ENCODE results near the gene OR8B8.

The OR8B8 gene

DNA sequence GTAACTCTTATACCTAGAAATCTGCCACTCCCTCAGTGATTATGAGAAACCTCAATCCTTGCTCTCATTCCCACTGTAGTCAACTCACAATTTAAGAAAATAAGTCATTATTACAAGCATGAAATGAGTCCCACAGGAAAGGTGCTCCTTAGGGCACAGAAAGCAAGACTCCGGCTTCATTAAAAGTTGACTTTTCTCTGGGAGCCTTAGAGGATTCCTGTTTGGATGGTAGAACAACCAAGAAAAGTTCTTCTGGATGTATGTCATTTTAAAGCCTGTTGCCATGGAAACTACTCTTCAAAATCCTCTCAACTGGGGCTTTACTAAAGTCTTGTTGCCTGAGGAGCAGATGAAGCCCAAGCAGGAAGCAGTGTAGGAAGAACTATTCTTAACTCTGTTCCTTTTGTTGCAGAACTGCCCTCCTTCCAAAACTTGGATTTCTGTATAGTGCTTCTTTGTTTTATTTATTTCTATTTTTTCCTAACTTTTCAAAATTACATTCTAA, at the start of gene OR8B8:
OR8B8 (minus strand) TSS at position 51 of the 505 bp plus-strand sequence. CDS start 4,611 bp downstream, outside the sequence.
- no peak for TF ChIP-seq Cebpa-rat (IDR thresholded peaks at IDR 0.05)
- no peaks in the 10 kb centered on the region for H3K4me1 ChIP-seq
- no peak within 1 kb of the TSS for H3K4me3 ChIP-seq
- no peaks in the 10 kb centered on the region for H3K9me3 ChIP-seq
- H3K36me3 ChIP-seq = no peaks in the 10 kb centered on the region
- no peak within 1 kb of the TSS for H3K4me2 ChIP-seq
- H3K9ac ChIP-seq = no peak within 1 kb of the TSS
- no peaks in the 10 kb centered on the region for H3K27me3 ChIP-seq
- H3K27ac ChIP-seq = no peak within 1 kb of the TSS
- H4K20me1 ChIP-seq = no peaks in the 10 kb centered on the region

- Histone ChIP-seq H3K27ac (no peak overlapping the region), H3K36me3 (no peaks in the 10 kb centered on the region), H3K4me2 (no peak overlapping the region), H3K27me3 (no peaks in the 10 kb centered on the region), H3K4me3 (no peak overlapping the region), H3K4me1 (no peaks in the 10 kb centered on the region), H3K9ac (no peak overlapping the region), H4K20me1 (no peaks in the 10 kb centered on the region), H3K9me3 (no peaks in the 10 kb centered on the region)
- no peak for TF ChIP-seq Cebpa-rat (IDR thresholded peaks at IDR 0.05)
Observed at GRCh38 chr11:124493016-124493655, 47.6 kb upstream of the OR8B8 start.

DNA sequence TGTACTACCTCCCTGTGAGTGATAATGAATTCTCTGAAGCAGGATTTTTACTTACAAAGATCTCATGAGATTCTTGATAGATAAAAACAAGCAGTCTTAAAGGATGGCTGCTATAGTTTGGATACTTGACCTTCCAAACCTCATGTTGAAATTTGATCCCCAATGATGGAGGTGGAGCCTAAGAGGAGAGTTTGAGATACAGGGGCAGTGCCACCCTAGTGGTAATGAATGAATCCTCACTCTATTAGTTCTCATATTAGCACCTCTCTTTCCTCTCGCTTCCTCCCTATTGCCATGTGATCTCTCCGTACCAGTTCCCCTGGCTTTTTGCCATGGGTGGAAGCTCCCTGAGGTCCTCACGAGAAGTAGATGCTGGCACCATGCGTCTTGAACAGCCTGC, 37.9 kb upstream of the OR8B8 start:
- Histone ChIP-seq H3K9ac (no peak overlapping the region), H3K4me3 (no peak overlapping the region), H3K27me3 (no peaks in the 10 kb centered on the region), H3K9me3 (no peaks in the 10 kb centered on the region), H3K4me1 (peaks cover 16% of the 10 kb centered on the region), H4K20me1 (no peaks in the 10 kb centered on the region), H3K27ac (no peak overlapping the region), H3K36me3 (no peaks in the 10 kb centered on the region), H3K4me2 (no peak overlapping the region)
- TF ChIP-seq Cebpa-rat (IDR thresholded peaks at IDR 0.05) = no peak

GRCh38 chr11:124482362-124483147, 37.1 kb upstream of the OR8B8 start:
- no peak for TF ChIP-seq Cebpa-rat (IDR thresholded peaks at IDR 0.05)
- H3K9ac ChIP-seq = no peak overlapping the region
- H4K20me1 ChIP-seq = no peaks in the 10 kb centered on the region
- no peak overlapping the region for H3K4me3 ChIP-seq
- no peaks in the 10 kb centered on the region for H3K36me3 ChIP-seq
- no peaks in the 10 kb centered on the region for H3K9me3 ChIP-seq
- H3K27ac ChIP-seq = no peak overlapping the region
- no peak overlapping the region for H3K4me2 ChIP-seq
- H3K4me1 ChIP-seq = peaks cover 16% of the 10 kb centered on the region
- H3K27me3 ChIP-seq = no peaks in the 10 kb centered on the region

- Histone ChIP-seq H3K4me2 (peak overlapping the region; percentile 65), H3K9ac (no peak overlapping the region), H3K4me1 (peaks cover 16% of the 10 kb centered on the region), H3K27me3 (no peaks in the 10 kb centered on the region), H4K20me1 (no peaks in the 10 kb centered on the region), H3K36me3 (no peaks in the 10 kb centered on the region), H3K9me3 (no peaks in the 10 kb centered on the region), H3K27ac (no peak overlapping the region), H3K4me3 (0 out of 2 replicates have a peak overlapping the region, but pooled peaks have one; percentile 25)
- no peak for TF ChIP-seq Cebpa-rat (IDR thresholded peaks at IDR 0.05)
Observed at GRCh38 chr11:124481365-124482323, 36.1 kb upstream of the OR8B8 start.

- TF ChIP-seq Cebpa-rat (IDR thresholded peaks at IDR 0.05) = no peak
- Histone ChIP-seq H3K36me3 (no peaks in the 10 kb centered on the region), H3K27me3 (no peaks in the 10 kb centered on the region), H3K27ac (no peak overlapping the region), H3K4me2 (no peak overlapping the region), H3K9ac (no peak overlapping the region), H3K9me3 (no peaks in the 10 kb centered on the region), H3K4me3 (no peak overlapping the region), H4K20me1 (no peaks in the 10 kb centered on the region), H3K4me1 (peaks cover 24% of the 10 kb centered on the region)
Observed at GRCh38 chr11:124479561-124479960, 34.1 kb upstream of the OR8B8 start.

DNA sequence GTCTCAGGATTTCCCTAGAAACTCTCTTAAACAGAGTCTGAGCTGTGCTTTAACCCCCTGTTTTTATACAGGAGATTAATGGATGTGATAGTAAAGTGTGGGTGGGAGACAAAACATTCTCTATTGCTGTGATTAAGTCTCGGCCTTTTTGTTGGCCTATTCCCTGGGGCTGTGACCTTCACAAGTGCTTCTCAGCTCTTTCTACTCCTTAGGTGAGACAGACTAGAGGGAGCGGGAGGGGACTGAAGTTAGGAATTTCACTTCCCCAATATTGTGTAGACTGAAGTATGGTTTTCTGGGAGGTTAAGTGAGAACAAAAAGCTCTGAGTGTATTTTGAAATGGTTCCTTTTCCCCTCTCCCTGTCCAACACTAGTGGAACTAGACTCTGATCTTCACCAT, 29.8 kb upstream of the OR8B8 start:
- Histone ChIP-seq H3K27ac (no peak overlapping the region), H3K9me3 (no peaks in the 10 kb centered on the region), H3K9ac (no peak overlapping the region), H3K4me2 (no peak overlapping the region), H3K4me3 (no peak overlapping the region), H4K20me1 (no peaks in the 10 kb centered on the region), H3K27me3 (no peaks in the 10 kb centered on the region), H3K4me1 (peaks cover 19% of the 10 kb centered on the region), H3K36me3 (no peaks in the 10 kb centered on the region)
- no peak for TF ChIP-seq Cebpa-rat (IDR thresholded peaks at IDR 0.05)

DNA sequence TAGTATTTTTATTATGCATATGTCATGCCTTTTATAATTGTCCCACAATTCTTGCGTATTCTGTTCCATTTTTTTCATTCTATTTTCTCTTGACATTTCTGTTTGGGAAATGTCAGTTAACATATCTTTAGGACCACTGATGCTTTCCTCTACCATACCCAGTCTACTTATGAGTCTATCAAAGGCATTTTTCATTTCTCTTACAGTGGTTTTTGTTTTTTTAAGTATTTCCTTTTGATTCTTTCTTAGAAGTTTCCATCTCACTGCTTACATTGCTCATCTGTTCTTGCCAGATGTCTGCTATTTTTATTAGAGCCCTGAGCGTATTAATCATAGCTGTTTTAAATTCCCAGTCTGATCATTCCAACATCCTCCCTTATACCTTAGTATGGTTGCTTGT, 29.3 kb upstream of the OR8B8 start:
- Histone ChIP-seq H3K36me3 (no peaks in the 10 kb centered on the region), H3K27ac (no peak overlapping the region), H3K9me3 (no peaks in the 10 kb centered on the region), H3K4me1 (peaks cover 21% of the 10 kb centered on the region), H3K4me2 (no peak overlapping the region), H3K4me3 (no peak overlapping the region), H4K20me1 (no peaks in the 10 kb centered on the region), H3K9ac (no peak overlapping the region), H3K27me3 (no peaks in the 10 kb centered on the region)
- TF ChIP-seq Cebpa-rat (IDR thresholded peaks at IDR 0.05) = no peak

GRCh38 chr11:124474079-124474478, 28.6 kb upstream of the OR8B8 start:
- Histone ChIP-seq H3K9me3 (no peaks in the 10 kb centered on the region), H3K27ac (no peak overlapping the region), H3K4me2 (no peak overlapping the region), H3K9ac (no peak overlapping the region), H3K4me3 (no peak overlapping the region), H4K20me1 (no peaks in the 10 kb centered on the region), H3K27me3 (no peaks in the 10 kb centered on the region), H3K4me1 (peaks cover 21% of the 10 kb centered on the region), H3K36me3 (no peaks in the 10 kb centered on the region)
- TF ChIP-seq Cebpa-rat (IDR thresholded peaks at IDR 0.05) = no peak

Data from BLaER1 (cell line).